ENCODE results near the gene C10orf95.
"Not testable (repeated sequence)": the region's sequence is repeated elsewhere in the genome, so short reads cannot be mapped to it uniquely, and the experiment has no call there.

The C10orf95 gene

GRCh38 chr10:102451105-102451969 lies at the start of gene C10orf95:
C10orf95 (minus strand) TSS chr10:102451543; CDS start chr10:102451093, 450 bp downstream.
- no peak for DNase-seq

- DNase-seq: not testable (repeated sequence)
Observed at GRCh38 chr10:102500686-102501085, 49.3 kb upstream of the C10orf95 start.

- DNase-seq: no peak
Observed at GRCh38 chr10:102499356-102499755, 48.0 kb upstream of the C10orf95 start.

GRCh38 chr10:102497545-102497944 lies 46.2 kb upstream of the C10orf95 start:
- DNase-seq: no peak

- no peak for DNase-seq
Observed at GRCh38 chr10:102493771-102494170, 42.4 kb upstream of the C10orf95 start.

- DNase-seq: no peak
Observed at GRCh38 chr10:102492983-102493382, 41.6 kb upstream of the C10orf95 start.

GRCh38 chr10:102492344-102492939 lies 41.1 kb upstream of the C10orf95 start:
- DNase-seq: no peak

GRCh38 chr10:102491136-102491535 lies 39.8 kb upstream of the C10orf95 start:
- no peak for DNase-seq

GRCh38 chr10:102485093-102485784 lies 33.9 kb upstream of the C10orf95 start:
- no peak for DNase-seq

- no peak for DNase-seq
Observed at GRCh38 chr10:102484021-102484420, 32.7 kb upstream of the C10orf95 start.

- no peak for DNase-seq
Observed at GRCh38 chr10:102480396-102480795, 29.1 kb upstream of the C10orf95 start.

GRCh38 chr10:102479651-102480050 lies 28.3 kb upstream of the C10orf95 start:
- DNase-seq: no peak

GRCh38 chr10:102476466-102477141 lies 25.3 kb upstream of the C10orf95 start:
- peak; percentile 35 for DNase-seq

- DNase-seq: no peak
Observed at GRCh38 chr10:102475451-102476040, 24.2 kb upstream of the C10orf95 start.

- DNase-seq: no peak
Observed at GRCh38 chr10:102473445-102474331, 22.3 kb upstream of the C10orf95 start.

GRCh38 chr10:102470579-102471546 lies 19.5 kb upstream of the C10orf95 start:
- no peak for DNase-seq

GRCh38 chr10:102468683-102469082 lies 17.3 kb upstream of the C10orf95 start:
- no peak for DNase-seq

- DNase-seq: no peak
Observed at GRCh38 chr10:102467971-102468438, 16.7 kb upstream of the C10orf95 start.

GRCh38 chr10:102467318-102467717 lies 16.0 kb upstream of the C10orf95 start:
- no peak for DNase-seq

- DNase-seq: no peak
Observed at GRCh38 chr10:102465466-102465865, 14.1 kb upstream of the C10orf95 start.
